GM15510 (cell line): ENCODE measurements around the gene SSBP2.

ENCODE experiments used
- POLR2A ChIP-seq: IDR thresholded peaks from 3 replicates; pipeline ENCODE4 v1.6.1; 2011; ENCODE audit warnings: borderline replicate concordance; ENCODE audit not compliant: insufficient read length; ENCODE audit errors: extremely low read depth

The SSBP2 gene

DNA sequence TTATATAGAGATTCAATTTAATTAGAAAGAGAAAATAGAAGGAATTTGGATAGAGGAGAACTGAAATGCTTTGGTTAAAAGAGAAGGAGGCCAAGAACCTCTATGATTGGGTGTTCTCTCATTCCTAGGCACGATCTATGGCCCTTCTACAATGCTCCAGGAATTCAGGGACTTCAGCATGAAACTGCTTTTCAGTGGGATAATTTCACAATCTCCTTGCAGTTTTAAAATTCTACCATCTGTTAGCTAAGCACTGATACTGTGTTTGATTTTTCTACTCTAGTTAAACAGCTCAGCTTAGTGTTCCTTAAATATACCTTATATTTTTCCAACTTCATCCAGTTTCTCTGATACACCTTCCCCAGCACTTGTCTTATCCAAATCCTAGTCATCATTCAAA is 141.9 kb downstream of the SSBP2 start:
- no peak for TF ChIP-seq POLR2A

DNA sequence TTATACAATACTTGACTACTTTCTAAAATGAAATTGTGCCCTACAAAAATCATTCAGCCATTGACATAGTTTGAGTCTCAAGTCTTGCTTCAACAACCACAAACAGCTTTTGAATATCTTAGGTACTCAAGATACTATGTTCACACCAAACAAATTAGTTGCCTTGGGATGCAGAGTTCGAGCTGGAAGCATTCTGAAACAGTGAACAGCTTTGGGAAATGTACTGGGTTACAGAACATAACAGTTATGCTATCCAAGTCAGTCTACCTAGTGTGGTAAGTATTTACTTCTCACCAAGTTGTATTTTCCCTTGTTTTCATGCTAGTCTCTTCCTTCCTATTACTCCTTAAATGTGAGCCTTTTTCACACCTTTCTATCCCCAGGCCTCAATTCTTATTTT is 143.2 kb downstream of the SSBP2 start:
- TF ChIP-seq POLR2A, result no peak

DNA sequence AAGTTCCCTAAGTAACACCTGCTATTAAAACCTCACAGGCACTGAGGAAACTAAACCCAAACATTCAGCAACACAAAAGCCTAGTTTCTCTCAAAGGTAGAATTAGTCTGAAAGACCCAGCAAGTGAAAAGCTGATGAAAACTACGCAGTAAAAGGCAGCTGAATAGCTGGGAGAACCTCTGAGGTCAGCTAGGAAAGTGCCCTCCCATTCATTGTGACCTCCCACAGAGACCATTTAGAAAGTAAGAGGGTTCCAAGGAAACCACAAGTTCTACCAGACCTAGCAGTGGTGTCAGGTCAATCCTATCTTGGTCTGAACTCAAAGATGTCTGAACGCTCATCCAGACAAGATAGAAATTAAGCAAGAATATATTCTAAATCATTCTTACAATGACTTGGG is 144.7 kb downstream of the SSBP2 start:
- TF ChIP-seq POLR2A, result no peak

DNA sequence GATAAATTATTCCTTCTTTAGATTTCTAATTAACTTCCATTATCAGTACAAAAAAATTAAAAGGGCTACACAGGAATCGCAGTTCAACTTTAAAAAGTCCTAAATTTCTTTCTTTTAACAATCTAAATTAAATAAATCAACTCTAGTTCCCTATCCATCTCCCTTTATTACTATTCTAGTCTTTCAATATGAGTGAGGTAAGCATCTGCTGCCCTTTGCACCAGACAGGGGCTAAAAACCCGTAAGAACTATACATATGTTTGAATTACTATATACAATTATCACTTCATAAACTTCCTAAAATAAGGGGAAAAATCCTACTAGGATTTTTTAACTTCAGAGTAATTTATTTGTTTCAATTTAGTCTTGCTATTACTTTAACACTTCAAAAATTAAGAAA is 145.6 kb downstream of the SSBP2 start:
- no peak for TF ChIP-seq POLR2A

DNA sequence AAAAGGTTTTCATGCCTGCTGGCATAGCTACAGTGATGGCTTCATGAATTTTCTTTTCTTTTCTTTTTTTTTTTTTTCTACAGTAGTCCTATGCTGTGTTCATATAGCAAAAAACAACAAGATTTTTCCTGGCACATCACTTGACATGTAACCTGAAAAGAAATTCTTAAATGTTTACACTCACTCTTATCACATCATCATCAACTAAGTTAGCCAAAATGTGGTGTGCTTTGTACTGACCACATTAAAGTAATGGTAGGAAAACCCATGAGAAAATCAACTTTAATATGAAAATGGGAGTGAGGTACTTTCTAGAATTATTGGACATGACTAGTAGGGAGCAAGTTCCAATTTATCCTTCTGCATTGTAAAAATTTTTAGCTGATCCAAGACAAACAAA is 146.7 kb downstream of the SSBP2 start:
- TF ChIP-seq POLR2A, result no peak

DNA sequence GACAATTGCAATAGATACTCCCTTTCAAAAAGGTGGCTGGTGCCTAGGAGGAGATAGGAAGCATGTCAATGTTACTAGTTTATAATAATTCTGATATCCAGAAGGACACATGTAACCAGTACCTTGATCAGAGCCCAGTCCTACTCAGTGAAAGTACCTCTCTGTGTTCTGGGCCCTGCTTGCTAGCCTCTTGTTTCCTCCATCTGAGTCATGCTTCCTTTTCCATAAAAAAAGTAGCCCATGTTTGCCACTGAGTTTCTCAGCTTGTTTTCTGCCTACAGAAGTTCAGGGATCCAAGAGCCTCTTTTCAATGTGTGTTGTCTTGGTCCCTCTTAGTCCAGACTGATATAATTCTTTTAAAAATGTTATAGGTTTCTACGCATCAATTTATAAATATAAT is 149.0 kb downstream of the SSBP2 start:
- TF ChIP-seq POLR2A, result no peak

DNA sequence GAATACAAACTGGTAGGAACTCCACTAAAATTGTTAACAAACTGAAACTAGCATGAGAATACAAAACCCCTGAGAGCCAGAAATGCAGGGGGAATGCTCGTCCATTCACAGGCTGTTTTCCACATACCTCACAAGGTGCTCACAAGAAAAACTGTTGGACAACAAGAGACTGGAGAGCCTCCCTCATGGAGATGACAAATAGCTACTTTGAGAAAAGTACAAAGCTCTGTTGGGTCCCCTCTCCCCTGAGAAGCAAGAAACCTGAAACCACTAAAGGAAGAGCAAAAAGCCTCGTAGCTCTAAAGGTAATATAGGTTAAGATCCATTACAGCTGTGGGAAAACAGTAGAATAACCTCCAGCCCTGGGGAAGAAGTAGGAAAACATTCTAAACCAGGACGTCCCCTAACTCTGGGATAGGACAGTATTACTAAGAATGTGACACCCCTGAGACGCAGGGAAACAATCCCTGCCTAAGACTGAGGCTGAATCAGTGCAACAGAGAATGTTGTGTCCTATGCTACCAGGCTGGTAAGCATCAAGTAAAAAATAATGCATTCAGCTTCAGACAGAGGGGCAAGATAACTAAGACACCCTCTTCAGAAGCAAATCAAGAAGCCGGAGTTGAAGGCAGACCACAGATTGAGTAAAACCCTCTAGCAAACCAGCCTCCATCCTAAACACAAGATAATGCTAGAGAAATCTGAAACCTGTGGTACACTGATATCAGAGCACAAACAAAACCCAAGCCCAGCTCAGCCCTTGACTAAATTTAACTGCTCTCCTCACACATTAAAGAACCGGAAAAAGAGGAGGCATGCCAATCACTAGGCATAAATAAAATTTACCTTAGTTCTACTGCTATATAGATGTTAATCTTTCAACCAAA is 160.2 kb downstream of the SSBP2 start:
- TF ChIP-seq POLR2A, result no peak

DNA sequence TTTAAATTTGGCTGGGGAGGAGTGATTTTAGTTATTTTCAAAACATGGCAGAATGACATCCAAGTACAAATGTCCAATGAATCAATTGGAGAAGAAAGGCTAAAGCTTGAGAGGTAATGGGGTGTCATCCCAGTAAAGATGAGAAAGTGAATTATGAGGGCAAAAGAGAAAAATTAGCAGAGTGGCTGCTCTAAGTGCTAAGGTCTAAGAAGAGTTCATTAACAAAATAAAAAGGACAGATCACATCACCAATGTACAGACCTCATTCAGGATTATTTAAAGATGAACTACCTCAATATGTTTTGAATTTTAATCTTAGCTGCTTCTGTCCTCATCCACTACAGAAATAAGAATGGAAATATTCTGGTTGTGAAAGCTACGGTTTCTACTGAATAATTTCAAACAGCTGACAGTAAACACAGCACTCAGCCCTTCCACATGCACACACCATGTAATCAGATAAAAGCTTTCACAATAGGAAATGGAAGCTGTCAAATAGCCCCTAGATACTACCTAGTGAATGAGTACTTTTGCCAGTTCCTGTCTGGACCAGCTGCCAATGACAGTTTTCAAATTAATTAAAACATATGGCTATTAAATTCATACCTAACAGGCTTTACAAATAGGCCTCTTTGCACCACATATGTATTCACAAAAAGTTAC is 171.5 kb downstream of the SSBP2 start:
- TF ChIP-seq POLR2A, result no peak

DNA sequence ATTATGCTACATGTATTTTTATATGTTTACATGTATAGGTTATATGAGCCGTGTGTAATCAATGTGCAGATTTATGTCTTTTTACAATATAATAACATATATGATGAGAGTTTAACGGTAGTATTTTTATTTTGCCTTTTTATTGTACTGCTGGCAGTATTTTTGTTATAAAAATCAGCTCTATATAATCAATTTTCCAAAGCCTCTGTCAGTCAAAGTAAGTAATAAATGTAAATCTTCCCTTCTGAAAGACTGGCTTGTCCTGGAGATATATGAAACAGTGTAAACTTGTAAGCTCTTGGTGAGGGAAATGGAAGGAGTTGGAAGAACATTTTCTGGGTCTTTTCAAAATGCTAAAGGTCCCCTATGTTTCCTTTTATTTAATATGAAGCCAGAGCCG is 173.8 kb downstream of the SSBP2 start:
- no peak for TF ChIP-seq POLR2A

DNA sequence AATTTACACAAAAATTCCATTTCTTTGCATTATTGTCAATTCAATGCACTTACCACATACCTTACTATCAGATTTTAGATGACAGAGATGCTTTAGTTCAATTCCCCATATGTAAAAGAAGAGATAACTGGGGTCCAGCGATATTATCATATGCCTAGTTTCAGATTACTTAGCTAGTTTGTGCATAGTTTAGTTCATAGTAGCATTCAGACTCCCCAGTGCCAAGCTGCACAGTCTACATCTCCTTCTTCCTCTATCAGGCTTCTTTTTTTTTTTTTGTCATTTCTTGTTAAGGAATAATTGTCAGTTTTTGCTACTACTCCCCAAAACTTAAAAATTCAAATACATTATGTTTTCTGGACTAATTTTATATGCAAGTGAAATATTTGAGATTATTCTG is 175.0 kb downstream of the SSBP2 start:
- no peak for TF ChIP-seq POLR2A

DNA sequence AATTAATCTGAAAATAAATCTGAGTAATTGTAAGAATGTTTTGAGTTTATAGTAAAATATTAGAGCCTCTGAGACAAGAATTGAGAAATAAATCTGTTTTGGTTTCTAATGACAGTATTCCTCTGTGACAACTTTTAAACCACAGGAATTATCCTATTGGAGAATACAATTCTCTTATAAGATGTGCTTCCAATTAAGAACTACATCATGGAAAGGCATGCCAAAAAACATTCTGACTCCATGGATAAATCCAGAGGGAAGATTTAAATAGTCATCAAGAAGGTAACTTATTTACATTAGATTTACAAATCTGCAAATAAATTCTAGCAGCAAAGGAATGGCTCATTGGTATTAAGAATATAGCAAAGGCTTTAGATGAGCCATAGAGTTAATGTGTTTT is 178.7 kb downstream of the SSBP2 start:
- no peak for TF ChIP-seq POLR2A

DNA sequence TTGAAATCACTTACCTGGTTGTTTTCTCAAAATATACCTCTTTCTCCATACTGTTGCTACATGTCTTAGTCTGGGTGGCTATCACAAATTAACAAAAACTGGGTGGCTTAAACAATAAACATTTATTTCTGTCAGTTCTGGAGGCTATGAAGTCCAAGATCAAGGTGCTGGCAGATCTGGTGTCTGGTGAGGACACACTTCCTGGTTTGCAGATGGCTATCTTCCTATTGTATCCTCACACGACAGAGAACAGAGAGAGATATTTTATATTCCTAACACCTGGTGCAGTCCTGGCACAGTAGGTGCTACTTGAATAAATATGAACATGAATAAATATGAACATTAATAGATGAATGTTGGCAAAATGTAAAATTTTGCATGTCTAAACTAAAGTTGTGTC is 192.7 kb downstream of the SSBP2 start:
- TF ChIP-seq POLR2A, result no peak

DNA sequence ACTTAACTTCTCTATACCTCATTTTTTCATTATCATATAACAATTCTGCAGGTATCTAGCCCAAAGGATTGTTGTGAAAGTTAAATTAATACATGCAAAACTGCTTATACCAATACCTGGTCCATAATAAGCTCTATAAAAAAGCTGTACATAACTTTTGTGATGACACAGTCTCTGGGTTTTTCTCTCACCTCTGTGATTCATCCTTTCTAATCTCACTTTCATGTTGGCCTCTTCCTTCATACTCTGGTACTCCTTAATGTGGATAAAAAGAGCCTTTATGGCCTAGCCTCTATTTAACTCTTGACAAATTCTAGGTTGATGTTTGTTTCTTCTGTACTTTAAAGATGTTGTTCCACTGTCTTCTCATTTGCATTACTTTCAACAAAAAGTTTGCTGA is 194.1 kb downstream of the SSBP2 start:
- no peak for TF ChIP-seq POLR2A

DNA sequence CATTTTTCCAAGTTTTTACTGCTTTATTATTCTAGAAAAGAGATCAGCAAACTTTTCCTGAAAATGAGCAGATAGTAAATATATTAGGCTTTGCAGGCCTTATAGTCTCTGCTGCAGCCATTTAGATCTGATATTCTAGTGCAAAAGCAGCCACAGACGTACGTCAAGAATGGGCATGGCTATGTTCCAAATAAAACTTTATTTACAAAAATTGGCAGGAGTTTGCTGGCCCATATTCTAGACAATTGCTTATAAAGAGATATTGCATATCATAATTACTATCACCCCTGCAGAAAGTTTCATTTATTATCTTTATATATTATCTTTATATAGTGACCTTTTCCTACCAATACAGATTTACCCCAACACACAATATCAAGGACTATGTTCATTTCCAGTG is 195.0 kb downstream of the SSBP2 start:
- no peak for TF ChIP-seq POLR2A

DNA sequence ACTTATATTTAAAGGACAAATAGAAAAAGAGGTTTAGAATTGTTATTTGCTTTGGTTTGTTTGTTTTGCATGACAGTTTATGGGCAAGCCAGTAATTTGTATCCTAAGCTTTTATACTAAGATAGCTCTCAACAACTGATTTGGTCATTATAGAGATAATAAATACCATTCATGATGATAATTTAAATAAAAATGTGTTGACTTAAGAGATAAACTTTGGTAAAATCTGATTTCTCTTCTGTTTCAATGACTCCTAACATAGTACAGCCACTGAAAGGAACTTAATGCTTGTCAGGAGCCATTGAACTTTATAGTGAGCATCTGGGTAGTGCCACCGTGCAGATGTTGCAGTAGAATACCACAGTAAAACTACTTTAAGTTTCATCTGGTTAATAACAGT is 196.2 kb downstream of the SSBP2 start:
- TF ChIP-seq POLR2A, result no peak
